HG03175 (cell line): Measurements from ENCODE around the gene ZDHHC3.

Experiments
- ATAC-seq: cut with Tn5 transposase; IDR thresholded peaks from one replicate; pipeline ENCODE4 v1.9.1; 2021; ENCODE audit warnings: mild to moderate bottlenecking, moderate library complexity; ENCODE audit not compliant: unreplicated experiment

Gene ZDHHC3, protein sequence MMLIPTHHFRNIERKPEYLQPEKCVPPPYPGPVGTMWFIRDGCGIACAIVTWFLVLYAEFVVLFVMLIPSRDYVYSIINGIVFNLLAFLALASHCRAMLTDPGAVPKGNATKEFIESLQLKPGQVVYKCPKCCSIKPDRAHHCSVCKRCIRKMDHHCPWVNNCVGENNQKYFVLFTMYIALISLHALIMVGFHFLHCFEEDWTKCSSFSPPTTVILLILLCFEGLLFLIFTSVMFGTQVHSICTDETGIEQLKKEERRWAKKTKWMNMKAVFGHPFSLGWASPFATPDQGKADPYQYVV

DNA sequence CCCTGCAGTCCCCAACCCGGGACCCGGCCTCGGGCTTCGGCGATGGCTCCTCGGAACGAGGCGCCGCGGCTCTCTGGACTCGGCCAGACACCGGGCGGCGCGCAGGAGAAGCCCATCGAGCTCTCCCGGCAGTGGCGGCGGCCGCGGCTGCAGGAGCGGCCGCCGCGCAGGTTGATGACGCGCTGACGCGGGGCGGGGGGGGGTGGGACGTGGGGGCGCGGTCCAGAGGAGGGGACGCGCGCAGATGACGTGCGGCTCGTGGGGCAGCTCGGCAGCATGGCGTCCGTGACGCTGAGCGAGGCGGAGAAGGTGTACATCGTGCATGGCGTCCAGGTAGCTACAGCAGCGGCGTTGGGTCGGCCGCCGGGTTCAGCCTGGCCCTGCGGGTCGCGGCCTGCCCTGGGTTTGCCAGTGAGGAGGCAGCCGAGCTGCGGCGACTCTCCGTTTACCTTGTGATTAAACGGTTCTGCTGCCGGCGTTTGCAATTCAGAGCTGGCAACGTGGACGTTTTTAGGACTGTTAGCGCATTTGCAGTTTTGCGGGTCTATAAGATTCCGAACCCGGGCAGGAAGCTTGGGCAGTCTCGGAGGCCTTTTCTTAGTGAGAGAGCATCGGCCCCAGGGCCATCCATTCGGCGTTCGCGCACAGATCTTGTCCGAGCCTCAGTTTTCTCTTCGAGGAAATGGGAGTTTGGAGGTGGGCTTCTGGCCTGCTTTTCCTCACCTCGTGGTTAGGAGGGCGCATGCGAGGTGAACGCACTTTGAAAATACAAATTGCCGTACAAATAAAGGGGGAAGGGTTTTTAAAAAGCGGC is at the start of gene ZDHHC3, which contains the start of gene EXOSC7:
ZDHHC3 (minus strand) TSS at position 173 of the 814 bp plus-strand sequence. CDS start 16,738 bp downstream, outside the sequence.
EXOSC7 (plus strand) TSS at position 243 of the 814 bp plus-strand sequence; CDS start at position 277, 34 bp downstream.
- ATAC-seq = peak; percentile 76

DNA sequence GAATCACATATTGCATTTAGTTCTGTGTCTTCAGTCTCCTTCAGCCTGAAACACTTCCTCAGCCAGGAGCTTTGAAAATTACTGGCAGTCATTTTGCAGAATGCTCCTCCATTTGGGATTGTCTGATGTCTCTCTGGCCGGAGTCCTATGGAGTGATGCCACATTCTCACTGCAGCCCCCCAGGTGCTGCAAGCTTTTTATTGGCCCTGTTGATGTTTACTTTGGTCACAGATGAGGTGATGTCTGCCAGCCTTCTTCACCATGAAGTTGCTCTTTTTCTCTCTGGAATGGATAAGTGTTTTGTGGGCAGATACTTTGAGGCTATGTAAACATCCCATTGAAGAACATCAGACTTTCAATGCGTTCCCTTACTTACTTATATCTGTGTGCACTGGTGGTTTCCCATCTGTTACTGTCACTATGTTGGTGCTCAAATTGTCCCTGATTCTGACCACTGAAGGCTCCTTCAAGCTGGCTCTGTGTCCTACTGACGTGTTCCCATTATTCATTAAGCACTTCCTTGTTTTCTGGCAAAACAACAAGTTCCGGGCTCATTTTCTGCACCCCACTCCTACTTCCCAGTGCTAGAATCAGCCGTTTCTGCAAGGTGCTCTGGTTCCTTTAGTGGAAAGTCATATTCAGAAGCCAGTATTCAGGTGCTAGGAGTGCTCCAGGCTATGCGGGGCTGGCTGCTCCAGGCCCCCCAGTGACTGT is 48.7 kb upstream of the ZDHHC3 start:
- ATAC-seq = no peak

DNA sequence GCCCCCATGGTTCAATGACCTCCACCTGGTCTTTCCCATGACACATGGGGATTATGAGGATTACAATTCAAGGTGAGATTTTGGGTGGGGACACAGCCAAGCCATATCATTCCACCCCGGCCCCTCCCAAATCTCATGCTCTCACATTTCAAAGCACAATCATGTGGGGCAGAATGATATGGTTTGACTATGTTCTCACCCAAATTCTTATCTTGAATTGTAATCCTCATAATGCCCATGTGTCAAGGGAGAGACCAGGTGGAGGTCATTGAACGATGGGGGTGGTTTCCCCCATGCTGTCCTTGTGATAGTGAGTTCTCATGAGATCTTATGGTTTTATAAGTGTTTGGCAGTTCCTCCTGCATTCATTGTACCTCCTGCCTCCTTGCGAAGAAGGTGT is 47.7 kb upstream of the ZDHHC3 start:
- ATAC-seq = no peak

DNA sequence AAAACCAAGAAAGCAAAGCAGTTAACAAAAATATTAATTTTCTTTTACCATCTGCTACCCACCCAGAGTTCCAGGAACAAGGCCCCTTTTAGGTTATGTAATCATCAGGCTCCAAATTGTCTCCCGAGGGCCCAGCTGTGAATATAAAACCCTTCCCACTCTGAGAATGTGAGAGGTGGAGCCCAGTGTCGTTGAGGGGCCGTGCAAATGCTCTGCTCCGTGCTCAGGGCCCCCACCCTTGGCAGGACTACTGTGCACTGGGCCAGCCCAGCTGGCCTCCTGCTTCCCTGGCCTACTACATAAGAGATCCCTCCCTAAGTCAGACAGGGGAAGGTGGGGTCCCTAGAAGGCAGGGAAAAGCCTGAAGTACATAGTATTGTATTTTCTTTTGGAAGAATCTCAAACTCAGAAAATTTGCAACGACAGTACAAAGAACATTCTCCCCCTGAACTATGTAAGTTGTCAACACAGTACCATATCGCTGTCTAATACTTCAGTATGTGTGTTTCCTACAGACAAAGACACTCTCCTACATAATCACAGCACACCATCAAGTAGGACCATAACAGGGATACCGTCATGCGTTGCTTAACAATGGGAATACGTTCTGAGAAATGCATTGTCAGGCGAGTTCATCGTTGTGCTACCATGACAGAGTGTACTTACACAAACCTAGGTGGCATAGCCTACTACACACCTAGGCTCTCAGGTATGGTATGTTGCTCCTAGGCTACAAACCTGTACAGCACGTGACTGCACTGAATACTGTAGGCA is 45.7 kb upstream of the ZDHHC3 start:
- ATAC-seq = no peak

DNA sequence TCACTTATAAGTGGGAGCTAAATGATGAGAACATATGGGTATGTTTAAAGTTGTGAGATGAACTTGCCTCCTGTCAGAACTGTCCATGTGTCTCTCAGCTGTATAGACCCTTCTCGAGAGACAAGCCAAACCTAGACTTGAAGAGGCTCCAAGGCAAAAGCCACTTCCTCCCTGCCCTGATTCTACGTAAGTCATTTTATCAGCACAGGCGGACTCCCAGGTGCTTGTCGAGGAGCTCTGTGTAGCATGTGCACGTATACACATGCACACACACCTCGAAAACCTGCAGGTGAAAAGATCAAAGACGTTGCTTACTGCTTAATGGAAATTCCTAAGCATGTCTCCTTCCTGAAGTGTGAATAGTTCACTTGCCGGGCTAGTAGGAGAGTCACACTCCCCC is 44.6 kb upstream of the ZDHHC3 start:
- ATAC-seq = no peak

DNA sequence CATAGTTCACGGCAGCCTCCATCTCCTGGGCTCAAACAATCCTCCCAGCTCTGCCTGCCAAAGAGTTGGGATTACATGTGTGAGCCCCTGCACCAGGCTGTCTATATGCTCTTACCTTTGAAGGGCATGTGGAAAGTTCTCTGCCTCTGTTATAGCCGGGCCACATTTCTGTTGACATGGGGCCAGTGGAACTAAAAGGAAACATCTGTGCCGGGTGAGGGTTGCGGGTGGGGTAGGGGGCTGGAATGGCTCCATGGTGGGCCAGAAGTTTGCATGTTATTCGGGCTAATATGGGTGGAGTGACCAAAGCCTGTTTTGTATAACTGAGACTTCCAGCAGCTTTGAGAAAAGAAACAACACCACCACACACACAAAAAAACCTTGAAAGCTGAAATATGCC is 41.8 kb upstream of the ZDHHC3 start:
- ATAC-seq = no peak

DNA sequence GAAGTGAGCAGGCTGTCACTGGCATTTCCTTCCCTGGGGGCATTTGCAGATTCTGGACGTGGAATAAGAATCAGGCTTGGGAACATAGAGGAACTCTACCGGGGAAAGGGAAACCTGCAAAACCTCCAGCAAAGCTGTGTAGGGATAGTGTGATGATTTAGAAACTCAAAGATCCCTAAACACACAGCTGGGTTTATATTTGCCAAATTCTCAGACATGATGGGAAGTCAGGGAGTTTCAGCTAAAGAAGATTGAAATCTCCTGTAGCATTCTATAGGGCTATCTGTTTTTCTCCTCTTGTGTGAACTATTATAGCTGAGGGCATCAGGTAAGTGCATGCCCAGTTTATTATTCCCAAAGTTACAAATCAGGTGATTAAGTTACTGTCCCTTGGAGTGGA is 40.9 kb upstream of the ZDHHC3 start:
- ATAC-seq = no peak

DNA sequence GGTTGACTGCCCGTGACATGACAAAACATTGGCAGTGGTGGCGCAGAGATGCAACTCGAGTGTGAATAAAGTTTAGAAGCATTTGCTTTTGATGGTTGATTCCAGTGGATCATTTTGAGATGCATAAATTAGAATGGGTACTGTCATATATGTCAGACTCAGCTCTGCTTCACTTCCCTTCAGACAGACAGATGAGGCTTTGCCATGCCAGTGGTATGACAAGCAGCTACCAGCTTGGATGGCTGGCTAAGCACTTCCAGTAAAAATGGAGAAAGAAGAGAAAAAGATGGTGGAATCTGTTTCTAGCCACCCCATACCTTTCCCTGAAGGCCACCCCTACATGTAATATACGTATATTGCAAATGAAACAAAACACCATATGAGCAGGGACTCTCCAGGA is 36.6 kb upstream of the ZDHHC3 start:
- ATAC-seq = no peak

DNA sequence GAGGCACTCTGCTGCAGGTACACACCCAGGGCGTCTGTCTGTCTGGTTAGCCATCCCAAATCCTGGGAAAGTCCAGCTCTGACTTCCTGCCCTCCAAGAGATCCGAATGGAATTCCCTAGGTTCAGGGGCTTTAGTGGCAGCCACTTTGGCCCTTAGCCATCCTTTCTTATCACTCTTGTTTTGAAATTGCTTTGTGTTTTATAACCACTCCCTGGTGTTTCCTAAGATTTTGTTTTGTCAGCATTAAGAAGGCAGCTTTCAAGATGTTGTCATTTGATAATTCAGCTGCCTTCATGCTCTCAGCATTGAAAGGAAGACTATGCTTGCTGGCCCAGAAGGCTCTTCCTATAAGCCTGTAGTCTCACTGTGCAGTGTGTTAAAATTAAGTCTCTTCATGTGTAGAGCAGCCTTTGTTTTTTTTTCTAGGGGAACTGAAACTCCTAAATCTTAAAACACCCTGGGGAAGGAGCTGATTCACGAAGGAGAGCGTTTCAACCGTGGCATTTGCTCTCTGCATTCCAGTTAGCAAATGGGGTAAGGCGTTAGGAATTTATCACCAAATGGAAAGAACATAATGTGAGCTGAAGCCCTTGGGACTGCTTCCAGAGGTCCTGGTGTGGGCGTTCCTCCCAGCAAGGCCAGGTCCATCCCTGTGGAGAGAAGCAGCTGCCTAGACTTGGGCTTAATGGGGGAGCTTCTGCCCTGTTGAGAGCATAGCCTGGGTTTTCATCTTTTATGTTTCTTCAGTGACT is 36.0 kb upstream of the ZDHHC3 start:
- no peak for ATAC-seq

DNA sequence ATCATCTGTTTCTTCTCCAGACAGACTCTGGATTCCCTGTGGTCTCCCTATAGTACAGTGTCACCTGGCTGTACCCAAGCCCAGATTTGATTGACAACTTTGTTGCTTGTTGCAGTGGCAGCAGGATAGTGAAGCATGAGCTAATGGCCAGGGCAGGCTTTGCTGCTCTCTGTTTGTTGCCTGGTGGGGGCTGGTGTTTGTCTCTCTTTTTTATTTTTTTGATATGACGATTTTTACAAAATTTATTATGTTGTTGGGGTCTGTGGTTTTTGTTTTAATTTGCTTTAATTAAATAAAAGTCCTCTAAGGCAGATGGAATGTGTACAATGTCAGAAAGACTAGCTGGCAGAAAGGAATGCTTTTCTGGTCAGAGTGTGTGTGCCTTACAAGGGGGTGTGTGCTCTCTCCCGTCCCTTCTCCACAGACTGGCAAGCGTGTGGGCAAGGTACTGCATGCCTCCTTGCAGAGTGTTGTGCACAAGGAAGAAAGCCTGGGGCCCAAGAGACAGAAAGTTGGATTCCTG is 34.9 kb upstream of the ZDHHC3 start:
- ATAC-seq = no peak

DNA sequence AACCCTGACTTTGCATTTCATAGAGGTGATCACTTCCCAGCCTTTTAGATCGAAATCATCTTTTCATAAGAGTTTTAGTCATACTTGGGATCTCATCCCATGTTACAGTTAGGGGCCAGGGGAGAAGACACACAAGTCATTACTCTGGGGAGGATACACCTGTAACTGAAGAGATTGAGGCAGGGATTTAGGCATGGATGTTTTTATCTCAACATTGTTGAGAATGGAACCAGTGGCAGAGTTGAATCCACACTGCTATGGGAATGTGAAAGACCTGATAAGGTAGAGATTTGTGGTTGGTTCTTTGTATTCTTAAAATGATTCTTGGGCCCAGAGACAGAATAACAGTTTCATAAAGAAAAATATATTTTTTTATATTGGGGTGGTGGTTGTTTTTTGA is 33.9 kb upstream of the ZDHHC3 start:
- ATAC-seq = no peak

DNA sequence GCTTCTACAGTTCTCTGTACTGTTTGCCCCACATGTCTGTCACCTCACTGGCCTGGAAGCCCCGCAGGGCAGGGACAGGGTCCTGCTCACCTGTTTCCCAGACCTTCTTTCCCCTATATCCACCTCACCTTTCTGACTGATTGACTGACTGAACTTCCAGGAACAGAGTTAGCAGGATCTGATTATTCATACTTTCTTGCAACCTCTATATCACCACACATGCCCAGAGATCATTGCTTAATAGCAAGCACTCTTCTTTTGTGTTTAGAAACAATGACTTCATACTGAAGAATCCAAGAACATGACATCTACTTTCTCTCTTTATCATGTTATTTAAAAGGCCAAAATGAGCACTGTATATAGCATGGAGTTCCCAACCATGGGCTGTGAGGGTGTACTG is 32.1 kb upstream of the ZDHHC3 start:
- ATAC-seq = no peak

DNA sequence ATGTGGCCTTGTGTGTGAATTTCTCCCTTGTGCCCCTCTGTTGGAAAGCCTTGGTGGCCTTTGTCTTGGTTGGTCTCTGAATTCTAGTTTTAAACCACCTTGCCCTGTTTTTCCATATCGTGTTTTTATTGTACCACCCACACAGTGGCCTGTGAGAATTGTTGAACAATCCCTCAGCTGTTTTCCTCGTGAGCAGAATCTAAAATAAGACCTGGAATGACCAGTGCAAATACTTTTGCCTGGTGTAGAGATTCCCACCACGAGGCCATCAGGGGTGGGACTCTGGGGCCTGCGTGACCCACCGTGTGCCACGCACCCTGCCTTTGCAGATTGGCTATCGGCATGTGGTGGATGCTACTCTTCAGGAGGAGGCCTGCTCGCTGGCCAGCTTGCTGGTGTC is 31.1 kb upstream of the ZDHHC3 start:
- no peak for ATAC-seq

DNA sequence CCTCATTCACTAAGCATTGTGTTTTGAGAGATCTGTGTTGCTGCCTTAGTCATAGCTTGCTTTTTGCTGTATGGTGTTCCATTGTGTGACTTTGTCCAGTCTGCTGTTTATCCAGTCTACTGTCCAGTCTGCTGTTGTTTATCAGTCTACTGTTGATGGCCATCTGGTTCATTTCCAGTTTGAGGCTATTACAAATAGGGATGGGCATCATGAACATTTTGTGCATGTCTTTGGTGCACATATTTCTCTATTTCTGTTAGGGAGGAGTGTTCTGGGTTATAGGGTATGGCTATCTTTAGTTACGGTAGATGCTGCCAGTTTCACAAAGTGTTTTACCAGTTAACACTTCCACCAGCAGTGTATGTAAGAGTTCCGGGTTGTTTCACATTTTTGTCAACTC is 27.9 kb upstream of the ZDHHC3 start:
- ATAC-seq = no peak

DNA sequence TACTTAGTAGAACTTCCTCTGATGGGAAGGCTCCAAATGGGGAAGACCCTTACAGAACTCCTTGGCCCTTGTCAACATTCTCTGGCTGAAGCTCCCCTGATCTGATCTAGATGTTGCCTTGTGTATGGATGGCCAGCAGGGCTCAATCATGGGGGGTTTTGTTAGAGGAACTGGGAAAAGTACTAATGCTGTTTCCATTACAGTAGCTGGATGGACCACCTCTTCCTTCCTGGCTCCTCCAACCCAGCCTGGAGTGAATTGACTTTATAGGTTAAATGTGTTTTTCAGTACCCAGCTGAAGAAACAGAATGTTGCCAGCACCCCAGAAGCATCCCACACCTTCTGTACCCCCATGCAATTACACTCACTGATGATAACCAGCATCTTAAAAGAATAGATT is 27.4 kb upstream of the ZDHHC3 start:
- no peak for ATAC-seq

DNA sequence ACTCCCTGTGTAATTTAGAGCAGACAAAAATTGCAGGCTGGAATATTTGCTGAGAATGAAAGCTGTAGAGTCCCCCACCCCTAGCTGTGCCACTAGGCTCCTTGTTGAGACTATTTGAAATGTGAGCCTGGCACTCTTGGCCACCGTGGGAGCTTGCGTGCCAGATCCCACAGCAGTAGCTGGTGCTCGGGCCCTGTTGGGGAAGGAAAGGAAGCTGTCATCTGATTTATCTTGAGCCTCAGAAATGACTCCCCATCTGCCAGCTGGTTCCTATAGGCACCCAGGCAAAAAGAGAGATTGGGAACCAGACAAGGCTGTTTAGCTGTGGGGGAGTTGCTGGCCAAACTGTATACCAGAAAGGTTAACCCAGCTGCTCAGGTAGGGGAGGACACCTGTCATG is 26.7 kb upstream of the ZDHHC3 start:
- no peak for ATAC-seq

DNA sequence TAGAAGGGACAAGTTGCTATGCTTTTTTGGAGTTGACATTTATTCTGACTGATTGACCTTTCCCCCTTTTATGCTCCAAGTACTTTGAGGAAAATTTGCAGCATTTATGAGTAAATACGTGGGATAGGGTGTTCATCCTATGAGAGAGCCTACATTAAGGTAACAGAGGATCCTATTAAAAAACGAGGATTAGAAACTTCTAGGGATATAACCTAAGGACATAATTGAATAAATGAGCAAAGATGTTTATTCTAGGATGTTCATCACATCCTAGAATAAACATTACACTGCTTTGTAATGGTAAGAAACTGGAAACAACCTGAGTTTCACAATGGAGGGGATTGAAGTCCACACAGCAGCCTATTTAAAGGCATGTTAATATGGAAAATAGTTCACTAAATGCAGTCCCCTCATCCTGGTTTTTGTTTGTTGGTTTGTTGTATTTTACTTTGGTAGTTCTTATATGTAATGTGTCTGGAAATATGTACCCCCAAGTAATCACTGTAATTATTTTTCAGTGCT is 26.2 kb upstream of the ZDHHC3 start:
- no peak for ATAC-seq

DNA sequence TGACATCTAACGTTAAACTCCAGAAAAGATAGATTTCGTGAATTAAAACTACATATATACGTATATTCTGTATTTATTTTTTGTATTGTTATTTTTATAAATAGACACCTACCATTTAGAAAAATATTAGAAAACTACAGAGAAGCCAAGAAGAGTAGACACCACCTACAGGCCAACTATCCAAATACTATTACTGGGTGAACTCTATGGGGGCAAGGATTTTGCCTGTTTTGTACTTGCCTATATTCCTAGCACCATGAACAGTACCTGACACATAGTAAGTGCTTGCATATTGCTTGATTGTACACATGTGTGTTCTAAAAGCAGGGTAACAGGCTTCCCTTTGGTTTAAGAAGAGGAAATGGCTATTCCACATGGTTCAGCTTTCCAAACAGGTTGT is 25.8 kb upstream of the ZDHHC3 start:
- ATAC-seq = no peak

DNA sequence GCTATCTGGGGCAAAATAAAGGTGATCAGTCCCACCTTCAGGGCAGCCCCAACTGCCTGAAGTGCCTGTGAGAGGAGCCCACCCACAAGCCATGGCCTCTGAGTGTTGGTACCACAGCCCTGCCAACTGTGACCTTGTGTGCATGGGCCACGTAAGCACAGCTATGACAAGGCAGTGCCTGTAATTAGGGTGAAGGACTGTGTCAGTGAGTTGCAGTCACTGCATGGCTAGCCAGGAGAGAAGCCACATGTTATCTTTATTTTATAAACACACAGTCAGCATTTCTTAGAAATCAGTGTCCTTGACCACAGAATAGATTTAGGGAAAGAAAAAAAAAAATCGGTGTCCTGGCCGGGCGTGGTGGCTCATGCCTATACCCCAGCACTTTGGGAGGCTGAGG is 24.8 kb upstream of the ZDHHC3 start:
- no peak for ATAC-seq

DNA sequence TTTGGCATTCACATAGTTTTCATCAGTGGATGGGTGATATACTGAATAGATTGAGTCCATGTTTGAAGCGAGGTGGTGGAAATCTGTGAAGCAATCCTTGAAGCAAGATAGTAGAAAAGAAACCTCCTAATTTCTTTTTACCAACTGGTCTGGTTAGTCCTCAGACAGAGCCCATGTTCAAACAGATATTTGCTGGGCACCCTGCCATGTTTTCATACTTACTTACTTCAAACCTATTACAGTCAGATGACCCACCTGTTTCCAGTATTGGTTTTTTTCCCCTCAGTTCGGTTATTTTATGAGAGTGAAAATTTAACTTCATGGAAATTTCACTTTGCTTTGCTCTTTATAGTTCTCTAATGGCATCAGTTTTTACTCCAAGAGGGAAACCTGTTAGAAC is 23.8 kb upstream of the ZDHHC3 start:
- ATAC-seq = no peak
